Left cardiac atrium (tissue), 4 donors: ENCODE results near the gene ZIK1. TPM values are rescaled to one million over a fixed set of nuclear protein-coding genes. Genes with fewer than 3 reads are reported as not detected.

Experiments
- ATAC-seq, 2 donors: fragments of 200-7000 bp; cut with Tn5 transposase; one replicate each; pipeline ENCODE4 v1.9.1; 2020; ENCODE audit warnings: mild to moderate bottlenecking in 2 of 2, moderate library complexity in 2 of 2
- DNase-seq: peaks from one replicate; pipeline ENCODE4 v3.0.0-alpha.2; 2020
- intact Hi-C, 2 donors: fragments of 100-400 bp; cut with DNase I; formaldehyde crosslinking; loops; one replicate each; pipeline versions ENCODE4 v1.14.1 to v1.15.1; 2022 to 2023
- long read RNA-seq: library from polyadenylated mRNA; unstranded; transcript quantifications from one replicate; pipeline ENCODE4 v2.0.0, GENCODE V29; 2021
- total RNA-seq, 2 donors: library from RNA; stranded (reverse); fragmentation: NEBNext Ultra II Directional; extraction: Animal tissue kit (Norgen Biotek cat#: 25700); gene quantifications; one replicate each; pipeline ENCODE4 v1.2.1, GENCODE V29; 2021
- donor health status: DM: no; HTN: yes; CAD: no.
- donor health status: DM: no; HTN: yes; CAD: no; lungs with severe emphysema.
- donor health status: DM: yes; HTN: yes; CAD: no.
- donor health status: Dilated cardiomyopathy.

The ZIK1 gene
- total RNA-seq, result 1 to 10 TPM; 4.1 to 5.2 TPM
- long read RNA-seq, full-length matches to known transcripts, result 3 of 4 reads
- long read RNA-seq, partial matches to known transcripts, result 0 of 4 reads
- long read RNA-seq, other reads (novel, unspliced or antisense), result 1 of 4 reads

DNA sequence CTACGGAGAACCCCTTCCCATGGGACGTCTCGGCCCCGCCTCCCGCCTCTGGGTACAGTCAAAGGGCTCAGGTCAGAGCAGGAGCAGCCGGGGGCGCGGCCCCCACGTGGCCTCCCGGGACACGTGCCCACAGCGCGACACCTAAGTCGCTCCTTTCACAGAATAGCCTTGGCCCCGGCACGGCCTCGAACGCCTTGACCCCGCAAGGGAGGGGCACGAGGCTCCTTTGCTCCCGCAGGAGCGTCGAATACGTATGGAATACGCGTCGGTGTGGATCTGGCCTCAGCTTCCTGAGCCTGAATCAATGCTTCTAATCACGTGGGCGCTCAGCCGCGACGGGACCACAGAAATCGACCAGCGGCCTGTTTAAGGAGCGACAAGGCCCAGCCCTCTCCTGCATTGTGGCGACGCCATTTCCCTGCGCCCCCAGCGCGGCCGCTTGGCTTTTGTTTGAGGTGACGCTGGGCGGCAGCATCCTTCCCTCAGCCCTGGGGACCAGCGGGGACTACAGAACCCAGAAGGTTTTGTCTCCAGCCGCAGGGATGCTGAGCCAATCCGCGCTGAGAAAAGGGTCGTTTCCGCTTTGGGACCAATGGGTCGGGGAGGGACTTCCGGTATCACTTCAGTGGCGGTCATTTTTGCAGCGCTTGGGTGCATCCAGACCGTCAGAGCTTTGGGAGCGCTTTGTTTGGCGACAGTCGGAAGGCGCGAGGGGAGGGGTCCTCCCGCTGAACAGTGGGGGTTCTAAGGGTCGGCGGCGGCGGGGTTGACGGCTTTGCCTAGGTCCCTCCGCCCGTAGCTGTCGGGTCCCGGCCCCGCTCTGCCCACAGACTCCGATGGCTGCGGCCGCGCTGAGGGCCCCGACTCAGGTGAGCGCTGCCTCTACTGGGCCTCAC lies at the start of gene ZIK1:
ZIK1 (plus strand) TSS at position 625 of the 896 bp plus-strand sequence; CDS start at position 837, 212 bp downstream.
- intact Hi-C loops, result no loop called here
- DNase-seq, result peak; percentile 93

DNA sequence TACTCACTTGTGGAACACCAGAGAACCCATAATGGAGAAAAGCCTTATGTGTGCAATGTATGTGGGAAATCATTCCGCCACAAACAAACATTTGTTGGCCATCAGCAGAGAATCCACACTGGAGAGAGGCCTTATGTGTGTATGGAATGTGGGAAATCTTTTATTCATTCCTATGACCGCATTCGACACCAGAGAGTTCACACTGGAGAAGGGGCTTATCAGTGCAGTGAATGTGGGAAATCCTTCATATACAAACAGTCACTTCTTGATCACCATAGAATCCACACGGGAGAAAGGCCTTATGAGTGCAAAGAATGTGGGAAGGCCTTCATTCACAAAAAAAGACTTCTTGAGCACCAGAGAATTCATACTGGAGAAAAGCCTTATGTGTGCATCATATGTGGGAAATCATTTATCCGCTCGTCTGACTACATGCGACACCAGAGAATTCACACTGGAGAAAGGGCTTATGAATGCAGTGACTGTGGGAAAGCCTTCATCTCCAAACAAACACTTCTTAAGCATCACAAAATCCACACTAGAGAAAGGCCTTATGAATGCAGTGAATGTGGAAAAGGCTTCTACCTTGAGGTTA lies 45.9 kb upstream of the ZIK1 start:
- no peak for ATAC-seq
- intact Hi-C loops, result no loop called here
- DNase-seq, result no peak

More for the DNA sequence above, at the start of gene ZIK1:
- ATAC-seq, result peak; percentile 97

DNA sequence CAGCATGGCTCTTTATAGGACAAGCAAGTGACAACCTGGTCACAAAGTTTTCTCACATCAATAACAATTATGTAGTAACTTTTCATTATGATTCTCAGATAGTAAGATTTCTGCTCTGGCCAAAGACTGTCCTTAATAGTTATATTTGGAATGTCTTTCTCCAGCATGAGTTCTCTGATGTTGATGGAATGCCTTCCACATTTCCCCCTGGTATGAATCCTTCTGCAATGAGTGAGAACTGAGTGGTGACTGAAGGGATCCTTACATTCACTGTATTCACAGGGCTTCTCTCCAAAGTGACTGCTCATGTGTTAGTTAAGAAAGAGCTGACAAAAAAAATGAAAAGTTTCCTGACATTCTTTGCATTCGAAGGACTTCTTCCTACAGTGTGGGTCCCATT lies 37.4 kb upstream of the ZIK1 start:
- DNase-seq (no peak), ATAC-seq (no peak)
- intact Hi-C loops, result no loop called here

DNA sequence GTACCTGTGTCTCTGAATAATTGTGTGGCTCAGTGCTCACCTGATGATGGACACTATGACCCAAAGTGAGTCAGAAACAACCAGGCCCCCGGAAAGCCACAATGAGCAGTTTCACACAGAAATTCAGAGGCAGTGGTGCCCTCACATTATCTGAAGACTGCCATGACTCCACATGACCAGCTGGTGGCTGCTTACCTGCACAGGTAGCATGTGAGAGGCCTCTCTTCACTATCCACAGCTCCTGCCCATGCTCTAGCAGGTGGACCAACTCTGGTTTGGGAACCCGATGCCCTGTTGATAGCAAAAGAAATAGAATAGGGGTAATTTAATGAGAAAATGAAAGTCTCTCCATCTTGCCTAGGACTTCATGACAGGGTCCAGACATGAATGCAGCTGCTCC lies 31.5 kb upstream of the ZIK1 start:
- ATAC-seq (no peak), DNase-seq (no peak)
- intact Hi-C loops, result no loop called here

DNA sequence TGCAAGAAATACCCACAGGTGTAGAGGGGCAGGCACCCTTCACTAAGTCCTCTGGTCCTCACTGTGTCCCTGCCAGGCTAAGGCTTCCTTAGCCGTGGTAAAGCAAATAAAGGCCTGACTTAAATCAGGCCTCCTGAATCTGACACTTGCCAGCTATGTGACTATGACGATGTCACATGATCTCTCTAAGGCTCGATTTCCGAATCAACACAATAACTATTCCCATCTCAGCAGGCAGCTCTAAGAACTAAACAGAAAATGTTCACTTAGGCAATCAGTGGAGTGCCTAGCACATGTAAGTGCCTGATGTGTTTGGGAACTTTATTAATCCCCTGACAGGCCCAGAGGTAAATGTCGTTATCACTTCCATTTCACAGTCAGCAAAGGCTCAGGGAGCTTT lies 26.3 kb upstream of the ZIK1 start:
- no peak for ATAC-seq
- DNase-seq, result no peak
- intact Hi-C loops, result no loop called here

DNA sequence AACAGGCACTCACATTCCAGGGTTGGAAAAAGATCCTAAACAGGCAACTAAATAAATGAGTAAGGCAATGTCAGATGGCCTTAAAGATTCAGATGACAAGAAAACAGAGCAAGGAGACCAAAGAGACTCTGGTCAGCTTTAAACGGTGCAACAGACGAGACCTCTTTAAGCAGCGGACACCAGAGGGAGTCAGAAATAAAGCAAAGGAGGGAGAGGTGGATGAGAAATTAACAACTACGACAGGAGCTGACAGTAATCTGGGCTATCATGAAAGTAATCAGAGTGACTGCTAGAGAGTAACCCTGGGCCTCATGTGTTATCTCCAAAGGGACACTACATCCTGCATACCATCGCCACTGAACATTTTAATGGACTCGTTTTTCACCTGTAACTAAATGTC lies 25.4 kb upstream of the ZIK1 start:
- intact Hi-C loops, result no loop called here
- no peak for ATAC-seq
- no peak for DNase-seq

DNA sequence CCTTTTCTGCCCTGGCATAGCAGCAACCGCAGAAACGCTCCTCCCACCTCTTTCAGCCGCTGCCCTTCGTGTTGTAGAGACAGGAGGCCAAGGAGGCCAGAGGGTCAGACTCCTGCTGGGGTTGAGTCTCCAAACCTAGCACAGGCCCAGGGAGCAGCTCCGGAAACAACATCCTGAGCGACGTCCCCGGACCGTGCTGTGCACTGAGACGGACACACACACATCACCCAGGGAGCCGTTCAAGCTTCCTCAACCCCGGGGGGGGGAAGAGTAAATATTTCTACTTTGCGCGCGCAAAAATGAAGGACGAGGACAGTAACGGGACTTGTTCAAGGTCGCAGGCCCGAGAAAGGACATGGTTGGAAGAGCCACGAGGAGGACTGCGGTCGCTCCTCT lies 24.9 kb upstream of the ZIK1 start:
- ATAC-seq (peak; percentile 56 to 64), DNase-seq (peak; percentile 49)
- intact Hi-C loops, result no loop called here

DNA sequence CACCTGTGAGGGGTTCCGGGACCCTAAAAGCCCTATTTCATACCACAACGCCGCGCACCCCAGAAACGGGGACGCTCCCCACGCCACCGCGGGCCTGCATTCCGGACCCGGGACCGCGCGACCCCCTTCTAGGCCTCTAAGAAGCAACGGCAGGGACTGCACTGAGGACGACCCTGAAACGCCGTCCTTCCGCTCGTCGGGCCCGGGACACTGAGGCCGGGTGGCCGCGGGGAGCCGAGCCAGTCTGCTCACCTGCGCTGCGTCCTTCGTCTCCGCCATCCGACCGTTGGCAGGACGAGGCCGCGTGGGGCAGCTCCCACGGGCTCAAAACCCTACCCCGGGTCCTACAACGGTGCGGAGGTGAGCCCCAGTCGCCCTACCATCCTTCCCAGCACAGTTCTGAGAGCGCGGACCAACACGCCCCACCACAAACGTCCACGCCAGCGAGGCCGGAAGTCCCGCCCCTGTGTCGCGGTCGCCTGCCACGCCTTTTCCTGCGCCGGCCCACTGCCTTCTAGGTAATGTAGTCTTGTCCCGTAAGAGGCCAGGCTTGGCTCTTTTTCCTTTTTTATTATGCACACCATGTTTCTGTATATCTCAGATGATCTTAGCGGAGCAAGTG lies 24.4 kb upstream of the ZIK1 start, which contains the start of gene ZNF550:
ZNF550 (minus strand) TSS at position 460 of the 622 bp plus-strand sequence; CDS start at position 279, 181 bp downstream.
- ATAC-seq (peak; percentile 100), DNase-seq (peak; percentile 94)
- intact Hi-C loops, result loop anchor here in 1 of 2 donors (10.0 kb wide), 1 partner anchor 125 kb away; the partner anchor contains the start of gene ZNF749

DNA sequence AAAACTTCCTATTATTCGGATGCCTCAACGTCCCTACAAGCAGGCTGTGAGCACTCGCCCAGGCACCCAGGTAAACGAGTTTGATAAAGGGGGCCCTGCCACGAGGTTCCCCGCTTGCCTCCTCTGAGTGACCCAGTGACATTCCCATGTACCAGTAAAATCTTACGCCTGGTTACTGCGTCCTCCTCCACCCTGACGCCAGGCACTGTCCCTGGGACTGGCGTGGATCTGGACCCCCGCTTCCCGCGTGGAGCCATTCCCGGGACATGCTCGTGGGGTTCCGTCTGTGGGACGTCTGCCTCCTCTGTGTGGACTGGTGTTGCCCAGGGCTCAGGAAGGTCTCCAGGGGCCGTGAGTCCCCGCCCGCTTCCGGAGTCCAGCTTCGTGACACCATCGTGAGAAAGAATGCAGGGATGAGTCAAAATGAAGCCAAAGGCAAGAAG lies 23.9 kb upstream of the ZIK1 start:
- ATAC-seq, result peak in 1 of 2 donors; percentile 63
- peak; percentile 59 for DNase-seq
- intact Hi-C loops, result loop anchor here in 1 of 2 donors (10.0 kb wide), 1 partner anchor 125 kb away; the partner anchor contains the start of gene ZNF749

DNA sequence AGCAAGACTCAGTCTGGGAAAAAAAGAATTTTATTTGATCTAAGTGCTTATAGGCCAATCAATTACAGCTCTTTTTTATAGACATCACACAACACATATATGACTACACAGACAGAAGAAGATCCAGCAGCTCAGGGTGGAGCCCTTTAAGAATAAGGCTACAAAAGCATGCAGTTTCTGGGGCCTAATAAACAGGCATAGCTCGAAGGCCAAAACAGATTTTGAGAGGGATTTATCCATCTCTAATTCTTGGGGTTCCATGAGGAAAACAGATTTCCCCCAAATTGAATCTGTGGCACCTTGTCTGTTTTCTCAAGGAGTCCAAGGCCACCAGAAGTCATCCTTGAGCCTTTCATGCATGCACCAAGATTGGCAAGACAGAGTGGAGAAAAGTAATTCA lies 20.4 kb upstream of the ZIK1 start:
- no peak for DNase-seq
- ATAC-seq, result no peak
- intact Hi-C loops, result loop anchor here in 1 of 2 donors (10.0 kb wide), 1 partner anchor 129 kb away; the partner anchor contains the start of gene ZNF749

DNA sequence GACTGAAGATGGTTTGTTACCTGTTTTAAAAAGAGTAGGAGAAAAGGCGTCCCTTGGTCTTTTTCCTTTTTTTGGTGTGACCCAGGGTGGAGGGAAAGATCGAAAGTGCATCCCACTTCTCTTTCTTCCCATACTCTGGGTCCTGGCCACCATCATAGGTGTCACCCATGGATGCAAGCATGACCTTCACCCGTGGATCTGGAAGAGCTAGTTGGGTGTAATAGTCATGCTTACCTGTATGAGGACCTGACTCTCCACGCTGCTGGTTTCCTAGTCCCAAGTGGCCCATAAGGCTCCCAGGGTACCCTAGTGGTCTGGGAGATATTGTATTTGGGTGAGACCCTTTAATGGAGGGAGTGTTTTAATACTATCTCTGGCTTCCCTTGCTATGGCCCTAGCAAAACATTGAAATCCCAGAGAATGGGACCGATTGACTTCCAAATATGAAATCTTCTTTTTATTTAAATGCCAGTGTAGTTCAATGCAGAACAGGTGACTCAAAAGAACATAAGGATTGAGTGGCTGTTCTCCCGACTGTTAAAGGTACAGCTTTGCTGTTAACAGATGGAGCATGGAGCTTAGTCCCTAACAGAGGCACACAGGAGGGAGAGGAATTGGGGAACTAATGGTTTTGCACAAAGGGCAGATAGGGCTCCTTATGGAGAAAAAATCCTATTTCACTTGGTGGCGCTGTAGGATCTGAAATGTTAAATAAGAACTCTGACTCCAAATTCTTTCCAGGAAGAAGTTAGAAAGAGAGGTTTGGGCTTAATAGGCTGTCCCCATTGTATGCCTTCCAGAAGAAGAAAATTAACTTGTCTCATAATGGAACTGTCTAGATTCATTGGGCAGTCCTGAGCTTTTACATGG lies 17.3 kb upstream of the ZIK1 start:
- DNase-seq (no peak), ATAC-seq (no peak)
- intact Hi-C loops, result loop anchor here in 1 of 2 donors (10.0 kb wide), 1 partner anchor 132 kb away; the partner anchor contains the start of gene ZNF749

DNA sequence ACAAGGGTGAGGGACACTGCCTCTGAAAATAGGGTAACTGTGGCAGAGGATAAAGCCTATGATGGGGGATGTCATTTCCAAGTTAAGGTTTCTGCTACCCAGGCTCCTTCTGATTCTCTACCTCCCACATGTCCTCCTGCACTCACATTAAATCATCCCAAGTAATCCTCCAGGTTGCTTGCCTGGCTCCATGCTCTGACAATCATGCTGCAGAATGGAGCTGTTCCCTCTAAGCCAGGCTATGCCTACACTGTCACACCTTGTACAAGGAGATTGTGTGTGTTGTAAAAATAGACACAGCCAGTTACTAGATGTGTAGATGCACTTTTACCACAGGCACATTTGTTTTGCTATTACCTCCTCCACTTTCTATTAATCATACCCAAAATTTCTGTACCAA lies 13.2 kb upstream of the ZIK1 start:
- DNase-seq (no peak), ATAC-seq (no peak)
- intact Hi-C loops, result no loop called here

DNA sequence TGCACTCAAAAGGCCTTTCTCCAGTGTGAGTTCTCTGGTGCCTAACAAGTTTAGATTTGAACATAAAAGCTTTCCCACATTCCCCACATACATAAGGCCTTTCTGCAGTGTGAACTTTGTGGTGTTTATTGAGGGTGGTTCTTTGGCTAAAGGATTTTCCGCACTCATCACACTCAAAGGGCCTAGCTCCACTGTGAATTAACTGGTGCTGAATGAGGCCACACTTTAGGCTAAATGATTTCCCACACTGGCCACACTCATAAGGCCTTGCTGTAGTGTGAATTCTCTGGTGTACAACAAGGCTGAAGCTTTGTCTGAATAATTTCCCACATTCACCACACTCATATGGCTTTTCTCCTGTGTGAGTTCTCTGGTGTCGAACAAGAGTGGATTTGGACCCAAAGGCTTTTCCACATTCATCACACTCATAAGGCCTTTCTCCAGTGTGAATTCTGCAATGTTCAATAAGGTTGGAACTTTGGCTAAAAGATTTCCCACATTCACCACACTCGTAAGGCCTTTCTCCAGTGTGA lies 11.5 kb upstream of the ZIK1 start:
- intact Hi-C loops, result no loop called here
- ATAC-seq, result no peak
- no peak for DNase-seq

DNA sequence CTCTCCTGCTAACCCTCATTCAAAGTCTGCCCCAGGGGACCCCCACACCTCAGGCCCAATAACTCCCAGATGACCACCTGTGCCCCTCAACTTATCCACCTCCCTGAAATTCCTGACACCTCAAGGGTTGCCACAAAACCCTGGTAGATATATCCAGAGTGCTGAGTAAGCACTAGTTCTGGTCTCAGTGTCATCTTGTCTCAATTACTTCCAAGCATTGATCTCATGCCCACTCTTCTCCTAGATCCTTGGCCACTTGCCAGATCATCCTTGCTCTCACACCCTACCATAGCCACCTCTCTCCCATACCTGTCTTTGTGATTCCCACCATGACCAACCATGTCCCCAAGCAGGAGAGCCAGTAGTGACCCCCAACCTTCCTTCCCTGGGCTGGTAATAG lies 7.3 kb upstream of the ZIK1 start:
- ATAC-seq (no peak), DNase-seq (no peak)
- intact Hi-C loops, result no loop called here

DNA sequence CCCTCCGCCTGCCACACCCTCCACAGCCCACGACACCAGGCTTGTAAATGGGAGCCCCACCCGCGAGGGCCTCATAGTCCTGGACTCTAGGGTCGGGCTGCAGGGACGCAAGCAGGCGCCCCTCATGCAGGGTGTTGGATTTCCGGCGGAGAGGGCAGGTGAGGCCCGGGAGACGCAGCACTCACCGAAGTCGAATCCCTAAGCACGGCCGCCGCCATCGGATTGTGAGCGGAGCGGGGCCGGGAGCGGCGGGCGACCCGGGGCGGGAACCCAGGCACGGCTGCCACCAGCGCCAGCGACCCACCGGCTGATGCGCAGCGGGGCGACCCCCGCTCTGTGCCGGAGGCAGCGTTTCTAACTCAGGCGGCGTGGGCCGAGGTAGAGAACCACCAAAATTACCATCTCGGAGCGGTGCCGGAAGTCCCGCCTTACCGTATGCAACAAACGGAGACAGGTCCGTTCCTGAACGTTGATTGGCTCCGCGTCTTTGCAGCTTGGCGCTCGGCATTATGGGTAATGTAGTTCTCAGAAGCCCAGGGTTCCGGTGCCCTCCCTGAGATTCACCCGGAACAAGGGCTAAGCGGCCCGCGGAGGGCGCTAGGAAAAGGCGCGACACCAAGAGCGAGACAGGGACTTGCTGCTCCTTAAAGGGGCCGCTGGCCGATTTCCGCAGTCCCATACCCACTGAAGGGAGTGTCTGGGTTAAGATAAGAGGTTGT lies 5.3 kb upstream of the ZIK1 start, which contains the start of gene ZNF416:
ZNF416 (minus strand) TSS at position 425 of the 719 bp plus-strand sequence; CDS start at position 218, 207 bp downstream.
- peak; percentile 98 for DNase-seq
- intact Hi-C loops, result no loop called here
- peak; percentile 97 to 99 for ATAC-seq

DNA sequence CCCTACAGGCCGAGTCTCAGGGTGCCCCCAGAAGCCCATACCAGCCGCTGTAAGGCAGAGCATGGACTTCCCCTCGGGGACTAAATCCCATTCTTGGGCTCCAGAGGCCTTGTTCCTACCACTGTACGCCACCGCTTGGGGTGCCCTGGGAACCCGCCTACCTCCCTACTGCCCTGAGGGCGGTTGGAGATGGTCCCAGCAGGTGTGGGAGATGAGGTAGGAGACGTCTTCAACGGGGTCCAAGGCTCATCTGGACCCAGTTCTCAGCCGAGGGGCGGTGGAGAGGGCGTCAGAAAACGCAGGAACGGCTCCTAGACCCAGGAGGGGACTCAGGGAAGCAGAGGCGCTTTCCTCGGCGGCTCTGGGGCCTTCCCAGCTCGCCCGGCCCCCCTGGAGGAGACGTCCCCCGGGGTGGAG lies 833 bp upstream of the ZIK1 start:
- ATAC-seq, result no peak
- no peak for DNase-seq
- intact Hi-C loops, result no loop called here

DNA sequence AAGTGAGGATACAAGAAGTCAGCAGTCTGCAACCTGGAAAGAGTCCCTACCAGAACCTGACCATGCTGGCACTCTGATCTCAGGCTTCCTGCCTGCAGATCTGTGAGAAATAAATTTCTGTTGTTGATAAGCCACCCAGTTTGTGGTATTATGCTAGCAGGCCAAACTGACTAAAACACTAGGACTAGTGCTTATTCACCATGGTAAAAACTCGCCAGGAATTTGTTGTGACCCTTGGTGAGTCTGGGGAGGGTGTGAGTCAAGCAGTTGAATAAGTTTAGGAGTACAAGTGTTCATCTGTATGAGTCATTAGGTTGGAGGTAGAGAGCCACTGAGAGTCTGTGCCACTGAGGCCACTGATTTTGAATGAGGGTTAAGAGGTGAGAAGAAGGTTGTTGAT lies 3.6 kb downstream of the ZIK1 start:
- DNase-seq, result no peak
- intact Hi-C loops, result no loop called here
- no peak for ATAC-seq

DNA sequence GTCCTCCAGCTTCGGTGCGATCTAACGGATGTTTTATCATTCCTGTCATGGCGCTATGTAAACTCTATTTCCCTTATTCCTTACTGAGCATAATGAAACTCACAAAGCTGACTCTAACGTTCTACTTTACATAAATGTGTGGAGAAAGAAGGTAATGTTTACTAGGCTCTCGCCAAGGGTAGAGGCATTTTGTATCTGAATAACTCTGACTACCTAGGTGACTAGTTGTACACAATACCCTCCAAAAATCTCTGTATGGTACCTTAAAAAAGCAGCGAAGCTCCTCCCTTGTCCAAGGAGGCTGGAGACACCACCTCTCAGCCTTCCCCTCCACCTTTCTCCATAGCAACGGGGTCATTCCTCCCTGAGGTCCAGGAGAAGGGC lies 15.4 kb downstream of the ZIK1 start:
- no peak for DNase-seq
- ATAC-seq, result no peak
- intact Hi-C loops, result no loop called here
